Suprapubic skin (tissue), 4 donors: ENCODE results near the gene ATP6V0A4.

Source experiments
- EP300 ChIP-seq: sonication (generic); formaldehyde crosslinking; IDR thresholded peaks from one replicate; pipeline ENCODE4 v1.6.1; 2017; ENCODE audit warnings: antibody characterized with exemption
- POLR2A ChIP-seq, 2 donors: fragments of 450-650 bp; IDR thresholded peaks; one replicate each; pipeline ENCODE4 v1.6.1; 2017; ENCODE audit warnings: antibody characterized with exemption in 2 of 2, mild to moderate bottlenecking in 2 of 2, moderate library complexity in 2 of 2
- POLR2AphosphoS5 ChIP-seq, 3 donors: sonication (generic); formaldehyde crosslinking; IDR thresholded peaks; one replicate each; pipeline ENCODE4 v1.6.1; 2017; ENCODE audit warnings: antibody characterized with exemption in 3 of 3
- TF ChIP-seq, protein P1 (sequence below), 2 donors: fragments of 200-600 bp in 1 of 2; fragments of 450-650 bp in 1 of 2; sonication (generic) in 1 of 2; IDR thresholded peaks; one replicate each; pipeline ENCODE4 v1.5.1; 2016 to 2019; ENCODE audit warnings: antibody characterized with exemption in 2 of 2, mild to moderate bottlenecking in 1 of 2, moderate library complexity in 1 of 2

DNA sequence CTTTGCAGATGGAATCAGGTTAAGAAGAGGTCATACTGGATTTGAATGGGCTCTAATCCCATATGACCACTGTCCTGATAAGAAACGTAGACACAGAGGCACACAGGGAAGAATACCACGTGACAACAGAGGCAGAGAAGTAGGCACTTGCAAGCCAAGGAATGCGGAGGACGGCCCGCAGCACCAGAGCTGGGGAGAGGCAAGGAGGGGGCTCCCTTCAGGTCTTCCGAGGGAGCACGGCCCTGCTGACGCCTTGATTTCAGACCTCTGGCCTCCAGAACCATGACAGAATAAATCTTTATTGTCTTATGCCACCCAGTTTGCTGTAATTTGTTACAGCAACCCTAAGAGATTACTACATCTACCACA lies 44.9 kb downstream of the ATP6V0A4 start:
- TF ChIP-seq, protein P1, sequence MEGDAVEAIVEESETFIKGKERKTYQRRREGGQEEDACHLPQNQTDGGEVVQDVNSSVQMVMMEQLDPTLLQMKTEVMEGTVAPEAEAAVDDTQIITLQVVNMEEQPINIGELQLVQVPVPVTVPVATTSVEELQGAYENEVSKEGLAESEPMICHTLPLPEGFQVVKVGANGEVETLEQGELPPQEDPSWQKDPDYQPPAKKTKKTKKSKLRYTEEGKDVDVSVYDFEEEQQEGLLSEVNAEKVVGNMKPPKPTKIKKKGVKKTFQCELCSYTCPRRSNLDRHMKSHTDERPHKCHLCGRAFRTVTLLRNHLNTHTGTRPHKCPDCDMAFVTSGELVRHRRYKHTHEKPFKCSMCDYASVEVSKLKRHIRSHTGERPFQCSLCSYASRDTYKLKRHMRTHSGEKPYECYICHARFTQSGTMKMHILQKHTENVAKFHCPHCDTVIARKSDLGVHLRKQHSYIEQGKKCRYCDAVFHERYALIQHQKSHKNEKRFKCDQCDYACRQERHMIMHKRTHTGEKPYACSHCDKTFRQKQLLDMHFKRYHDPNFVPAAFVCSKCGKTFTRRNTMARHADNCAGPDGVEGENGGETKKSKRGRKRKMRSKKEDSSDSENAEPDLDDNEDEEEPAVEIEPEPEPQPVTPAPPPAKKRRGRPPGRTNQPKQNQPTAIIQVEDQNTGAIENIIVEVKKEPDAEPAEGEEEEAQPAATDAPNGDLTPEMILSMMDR (IDR thresholded peaks at IDR 0.05), result no peak
- TF ChIP-seq EP300 (no peak), POLR2A (IDR thresholded peaks at IDR 0.05) (no peak), POLR2AphosphoS5 (IDR thresholded peaks at IDR 0.05) (no peak)
